ENCODE results near the gene DLST.

Gene DLST

DNA sequence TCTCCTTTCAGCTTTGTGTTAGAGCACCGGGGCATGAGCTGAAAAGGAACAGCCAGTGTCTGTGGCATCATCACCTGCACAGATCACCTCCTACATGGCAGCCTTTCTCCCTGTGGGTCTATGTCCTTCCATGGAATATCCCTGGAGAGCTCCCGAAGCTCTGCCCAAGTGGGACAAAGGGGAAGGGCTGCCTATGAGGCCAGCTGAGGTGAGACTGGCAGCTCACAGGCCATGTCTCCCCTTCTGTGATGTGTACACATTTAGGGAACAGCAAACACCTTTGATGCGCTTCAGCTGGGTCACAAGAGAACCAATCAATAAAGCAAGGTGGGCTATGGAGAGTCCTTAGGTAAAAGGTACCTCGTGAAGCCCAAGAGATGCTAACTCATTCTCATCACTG, 9.9 kb upstream of the DLST start:
- no peak for DNase-seq (ENCODE audit: low read depth)
- no peak for TF ChIP-seq POLR2A (IDR thresholded peaks at IDR 0.05; ENCODE audit: extremely low read depth, insufficient read length)
- TF ChIP-seq, protein P1, sequence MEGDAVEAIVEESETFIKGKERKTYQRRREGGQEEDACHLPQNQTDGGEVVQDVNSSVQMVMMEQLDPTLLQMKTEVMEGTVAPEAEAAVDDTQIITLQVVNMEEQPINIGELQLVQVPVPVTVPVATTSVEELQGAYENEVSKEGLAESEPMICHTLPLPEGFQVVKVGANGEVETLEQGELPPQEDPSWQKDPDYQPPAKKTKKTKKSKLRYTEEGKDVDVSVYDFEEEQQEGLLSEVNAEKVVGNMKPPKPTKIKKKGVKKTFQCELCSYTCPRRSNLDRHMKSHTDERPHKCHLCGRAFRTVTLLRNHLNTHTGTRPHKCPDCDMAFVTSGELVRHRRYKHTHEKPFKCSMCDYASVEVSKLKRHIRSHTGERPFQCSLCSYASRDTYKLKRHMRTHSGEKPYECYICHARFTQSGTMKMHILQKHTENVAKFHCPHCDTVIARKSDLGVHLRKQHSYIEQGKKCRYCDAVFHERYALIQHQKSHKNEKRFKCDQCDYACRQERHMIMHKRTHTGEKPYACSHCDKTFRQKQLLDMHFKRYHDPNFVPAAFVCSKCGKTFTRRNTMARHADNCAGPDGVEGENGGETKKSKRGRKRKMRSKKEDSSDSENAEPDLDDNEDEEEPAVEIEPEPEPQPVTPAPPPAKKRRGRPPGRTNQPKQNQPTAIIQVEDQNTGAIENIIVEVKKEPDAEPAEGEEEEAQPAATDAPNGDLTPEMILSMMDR (IDR thresholded peaks at IDR 0.05; ENCODE audit: low read depth, low read length): no peak
- TF ChIP-seq, protein P2, sequence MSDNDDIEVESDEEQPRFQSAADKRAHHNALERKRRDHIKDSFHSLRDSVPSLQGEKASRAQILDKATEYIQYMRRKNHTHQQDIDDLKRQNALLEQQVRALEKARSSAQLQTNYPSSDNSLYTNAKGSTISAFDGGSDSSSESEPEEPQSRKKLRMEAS (IDR thresholded peaks at IDR 0.05; ENCODE audit: low read depth, low read length): no peak

GRCh38 chr14:74875204-74875603, 6.5 kb upstream of the DLST start:
- no peak for TF ChIP-seq MYC (IDR thresholded peaks at IDR 0.05; ENCODE audit: low read depth, low read length)
- TF ChIP-seq, protein P2 (IDR thresholded peaks at IDR 0.05; ENCODE audit: low read depth, low read length): no peak
- no peak for TF ChIP-seq POLR2A (IDR thresholded peaks at IDR 0.05; ENCODE audit: extremely low read depth, insufficient read length)
- TF ChIP-seq, protein P1 (IDR thresholded peaks at IDR 0.05; ENCODE audit: low read depth, low read length): no peak
- H3K4me3 ChIP-seq (ENCODE audit: low read depth, low read length): no peak overlapping the region
- no peak for DNase-seq (ENCODE audit: low read depth)

More for the DNA sequence above, 9.9 kb upstream of the DLST start:
- H3K4me3 ChIP-seq (ENCODE audit: low read depth, low read length): no peak overlapping the region

GRCh38 chr14:74875941-74876913, 5.5 kb upstream of the DLST start, which contains the start of gene PROX2:
Gene PROX2 (minus strand): TSS chr14:74876145. CDS start chr14:74863834, 12,311 bp downstream.
- peak within 1 kb of the TSS; percentile 28 for H3K4me3 ChIP-seq (ENCODE audit: low read depth, low read length)
- TF ChIP-seq MYC (IDR thresholded peaks at IDR 0.05; ENCODE audit: low read depth, low read length): no peak
- TF ChIP-seq, protein P1 (IDR thresholded peaks at IDR 0.05; ENCODE audit: low read depth, low read length): no peak
- TF ChIP-seq, protein P2 (IDR thresholded peaks at IDR 0.05; ENCODE audit: low read depth, low read length): no peak
- no peak for TF ChIP-seq POLR2A (IDR thresholded peaks at IDR 0.05; ENCODE audit: extremely low read depth, insufficient read length)
- peak; percentile 85 for DNase-seq (ENCODE audit: low read depth)

- no peak overlapping the region for H3K4me3 ChIP-seq (ENCODE audit: low read depth, low read length)
- TF ChIP-seq, protein P2 (IDR thresholded peaks at IDR 0.05; ENCODE audit: low read depth, low read length): no peak
- TF ChIP-seq, protein P1 (IDR thresholded peaks at IDR 0.05; ENCODE audit: low read depth, low read length): no peak
- TF ChIP-seq POLR2A (IDR thresholded peaks at IDR 0.05; ENCODE audit: extremely low read depth, insufficient read length): no peak
- TF ChIP-seq MYC (IDR thresholded peaks at IDR 0.05; ENCODE audit: low read depth, low read length): no peak
- DNase-seq (ENCODE audit: low read depth): no peak
Observed at GRCh38 chr14:74879427-74880182, 2.1 kb upstream of the DLST start.

DNA sequence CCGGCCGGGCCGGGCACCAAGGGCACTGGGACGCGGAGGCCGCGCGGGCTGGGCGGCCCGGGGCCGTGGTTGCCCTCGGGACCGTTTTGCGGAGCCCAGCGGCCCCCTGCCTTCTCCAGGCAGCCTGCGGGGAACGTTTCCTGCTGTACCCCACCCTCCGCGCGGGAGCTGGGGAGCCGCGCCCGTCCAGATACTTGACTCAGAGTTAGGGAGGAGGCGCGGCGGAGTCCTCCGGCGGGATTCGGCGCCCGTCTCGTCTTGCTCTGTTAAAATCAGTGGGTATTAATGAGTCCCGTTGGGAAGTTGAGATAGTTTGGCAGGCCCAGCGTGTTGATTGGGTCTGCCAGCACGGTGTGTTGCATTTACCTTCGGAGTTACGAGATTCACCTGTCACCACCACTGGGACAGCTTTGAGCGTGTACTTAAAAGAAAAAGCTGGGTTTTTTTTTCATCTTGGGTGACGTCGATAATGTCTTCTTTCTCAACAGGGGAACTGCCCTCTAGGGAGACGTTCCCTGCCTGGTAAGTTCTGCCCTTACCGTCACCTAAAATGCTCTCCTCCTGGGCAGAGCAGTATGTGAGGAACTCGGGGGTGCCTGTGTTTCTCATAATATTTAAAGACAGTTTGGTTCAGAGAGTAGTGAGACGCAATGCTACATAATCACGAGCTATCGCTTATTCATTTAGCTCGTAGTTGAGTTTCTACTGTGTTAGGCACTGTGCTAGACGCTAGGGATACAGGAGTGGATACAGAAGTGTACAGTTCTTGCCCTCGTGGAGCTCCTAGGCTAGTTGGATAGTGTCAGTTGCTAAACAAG, 596 bp downstream of the DLST start:
- peak overlapping the region; percentile 96 for H3K4me3 ChIP-seq (ENCODE audit: low read depth, low read length)
- DNase-seq (ENCODE audit: low read depth): peak; percentile 72
- TF ChIP-seq POLR2A (IDR thresholded peaks at IDR 0.05; ENCODE audit: extremely low read depth, insufficient read length): no peak
- TF ChIP-seq, protein P1 (IDR thresholded peaks at IDR 0.05; ENCODE audit: low read depth, low read length): no peak

Data from NB4 (cell line).